Subcutaneous adipose tissue (tissue), 4 donors: ENCODE measurements around the gene BICD2. TPM values are rescaled to one million over a fixed set of nuclear protein-coding genes. Genes with fewer than 3 reads are reported as not detected.

ENCODE experiments used
- total RNA-seq, 4 donors: library from RNA; depleted of rRNA; stranded (reverse); fragments of >200 nt; gene quantifications; one replicate each; pipeline ENCODE4 v1.1.0, GENCODE V29; 2016
- TF ChIP-seq, protein P1 (sequence below): fragments of 450-650 bp; IDR thresholded peaks from one replicate; pipeline ENCODE4 v1.5.1; 2016; ENCODE audit warnings: low read depth, mild to moderate bottlenecking, control low read depth, antibody characterized with exemption, moderate library complexity

The BICD2 gene
- total RNA-seq, 4 donors from 2014 or later = 22.3 to 42.3 (median 37.2) TPM

DNA sequence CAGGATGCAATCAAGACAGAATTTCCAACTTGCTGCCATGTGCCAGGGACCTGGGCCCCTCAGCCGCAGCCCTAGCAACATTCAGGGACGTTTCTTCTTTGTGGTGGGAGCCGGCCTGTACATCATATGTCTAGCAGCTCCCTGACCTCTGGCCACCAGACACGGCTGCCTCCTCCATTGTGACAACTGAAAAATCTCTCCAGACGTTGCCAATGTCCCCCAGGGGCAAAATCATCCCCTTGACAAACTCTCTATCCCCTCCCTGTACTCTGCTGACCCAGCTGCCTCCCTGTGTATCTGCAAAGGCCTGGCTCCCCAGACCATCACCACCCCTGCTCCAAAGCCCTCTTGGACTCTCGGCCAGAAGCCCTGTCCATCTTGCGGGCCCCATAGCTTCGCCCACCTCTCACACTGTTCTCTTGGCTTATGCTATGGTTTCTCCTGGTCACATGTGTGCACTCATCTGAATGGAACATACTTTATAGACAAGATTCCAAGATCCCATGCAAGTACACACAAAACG is 40.8 kb downstream of the BICD2 start:
- TF ChIP-seq, protein P1, sequence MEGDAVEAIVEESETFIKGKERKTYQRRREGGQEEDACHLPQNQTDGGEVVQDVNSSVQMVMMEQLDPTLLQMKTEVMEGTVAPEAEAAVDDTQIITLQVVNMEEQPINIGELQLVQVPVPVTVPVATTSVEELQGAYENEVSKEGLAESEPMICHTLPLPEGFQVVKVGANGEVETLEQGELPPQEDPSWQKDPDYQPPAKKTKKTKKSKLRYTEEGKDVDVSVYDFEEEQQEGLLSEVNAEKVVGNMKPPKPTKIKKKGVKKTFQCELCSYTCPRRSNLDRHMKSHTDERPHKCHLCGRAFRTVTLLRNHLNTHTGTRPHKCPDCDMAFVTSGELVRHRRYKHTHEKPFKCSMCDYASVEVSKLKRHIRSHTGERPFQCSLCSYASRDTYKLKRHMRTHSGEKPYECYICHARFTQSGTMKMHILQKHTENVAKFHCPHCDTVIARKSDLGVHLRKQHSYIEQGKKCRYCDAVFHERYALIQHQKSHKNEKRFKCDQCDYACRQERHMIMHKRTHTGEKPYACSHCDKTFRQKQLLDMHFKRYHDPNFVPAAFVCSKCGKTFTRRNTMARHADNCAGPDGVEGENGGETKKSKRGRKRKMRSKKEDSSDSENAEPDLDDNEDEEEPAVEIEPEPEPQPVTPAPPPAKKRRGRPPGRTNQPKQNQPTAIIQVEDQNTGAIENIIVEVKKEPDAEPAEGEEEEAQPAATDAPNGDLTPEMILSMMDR = no peak

DNA sequence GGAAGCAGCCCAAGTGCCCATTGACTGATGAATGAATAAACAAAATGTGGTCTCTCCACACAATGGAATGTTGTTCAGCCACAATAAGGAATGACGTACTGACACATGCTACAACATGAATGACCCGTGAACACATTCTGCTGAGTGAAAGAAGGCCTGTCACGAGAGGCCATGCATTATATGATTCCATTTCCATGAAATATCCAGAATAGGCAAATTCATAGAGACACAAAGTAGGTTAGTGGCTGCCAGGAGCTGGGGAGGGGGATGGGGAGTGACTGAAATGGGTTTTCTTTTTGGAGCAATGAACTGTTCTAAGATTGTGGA is 41.4 kb downstream of the BICD2 start:
- TF ChIP-seq, protein P1 = no peak

DNA sequence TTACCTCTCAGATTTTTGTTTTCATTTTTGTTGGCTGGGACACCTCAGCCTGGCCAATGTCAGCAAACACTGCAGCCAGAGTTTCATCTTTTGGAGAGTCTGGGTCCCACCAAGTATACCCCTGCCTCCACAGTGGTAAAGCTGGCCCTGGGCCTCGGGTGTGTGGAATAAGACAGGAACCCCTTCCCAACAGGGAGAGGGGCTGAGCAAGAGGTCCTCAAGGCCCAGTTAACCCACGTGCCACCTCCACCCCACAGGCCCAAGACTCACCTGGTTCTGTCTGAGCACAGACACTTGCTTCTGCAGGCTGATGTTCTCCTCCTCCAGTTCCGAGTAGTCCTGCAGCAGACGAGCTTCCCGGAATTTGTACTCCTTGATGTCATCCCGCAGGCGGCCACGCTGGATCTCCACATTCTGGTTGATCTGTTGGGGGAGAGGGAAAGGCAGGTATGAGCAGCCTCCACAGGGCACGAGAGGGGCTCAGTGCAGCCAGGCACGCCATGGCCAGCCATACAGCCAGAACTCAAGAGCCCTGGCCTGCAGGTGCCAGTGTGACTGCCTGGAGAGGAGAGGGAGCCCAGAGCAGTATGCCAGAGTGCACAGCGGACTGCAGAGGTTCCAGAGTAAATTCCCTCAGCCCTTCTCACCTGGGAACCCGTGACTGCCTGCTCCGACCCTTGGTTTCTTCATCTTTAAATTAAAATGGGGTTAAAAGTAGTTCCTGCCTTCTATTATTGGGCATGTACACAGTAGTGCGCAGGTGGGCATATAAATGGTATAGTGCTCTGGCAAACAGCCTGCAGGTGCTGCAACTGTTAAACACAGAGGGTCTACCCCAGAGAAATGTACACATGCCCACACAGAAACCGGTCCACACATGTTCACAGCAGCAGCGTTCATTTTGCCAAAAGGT is 42.0 kb downstream of the BICD2 start:
- TF ChIP-seq, protein P1 = no peak

DNA sequence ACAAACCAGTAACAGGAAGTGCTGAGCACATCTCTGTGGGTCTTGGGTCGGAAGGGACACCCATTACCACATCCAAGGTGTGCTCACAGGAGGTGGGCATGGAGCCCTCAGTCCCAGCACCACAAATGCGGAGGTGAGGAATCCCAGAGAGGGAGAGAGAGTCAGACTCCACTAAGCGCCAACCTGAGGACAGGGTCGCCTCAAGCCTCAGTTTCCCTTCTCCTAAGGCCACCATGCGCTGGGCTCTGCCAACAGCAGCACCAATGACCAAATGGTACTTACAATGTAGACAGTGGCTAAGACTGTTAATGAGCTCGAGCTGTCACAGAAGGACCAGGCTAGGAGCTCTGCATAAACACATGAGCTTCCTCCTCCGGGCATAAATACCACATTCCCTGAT is 43.1 kb downstream of the BICD2 start:
- TF ChIP-seq, protein P1 = no peak

DNA sequence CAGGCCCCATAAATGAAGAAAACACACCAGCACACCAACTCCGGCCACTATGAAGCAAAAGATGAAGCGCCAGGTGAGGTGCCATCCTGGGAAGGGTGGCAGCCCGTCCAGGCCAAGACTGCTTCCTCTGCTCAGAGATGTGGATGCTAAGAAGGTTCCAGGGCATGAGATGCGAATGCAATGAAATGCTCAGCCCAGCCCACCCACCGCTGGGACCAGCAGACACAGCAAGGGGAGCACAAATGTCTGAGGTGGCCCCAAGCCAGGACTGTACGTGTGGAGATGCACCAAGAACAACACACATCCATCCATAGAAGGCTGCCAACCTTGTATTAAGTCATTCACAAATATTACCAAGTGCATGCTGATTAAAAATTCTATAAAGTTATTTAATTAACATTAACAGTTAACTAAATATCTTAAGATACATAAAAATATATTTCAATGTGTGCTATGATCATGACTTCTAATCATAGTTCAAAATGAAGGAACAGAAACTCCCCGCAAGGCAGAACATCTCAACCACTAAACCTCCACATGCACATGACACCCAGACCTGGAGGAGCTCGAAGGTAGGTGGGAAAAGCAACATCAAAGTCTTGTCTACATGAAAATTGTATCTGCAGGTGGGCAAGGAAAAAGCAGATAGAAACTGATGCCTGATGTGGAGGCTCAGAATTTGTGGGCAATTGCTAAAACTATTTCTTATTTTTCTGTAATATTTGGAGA is 43.7 kb downstream of the BICD2 start:
- TF ChIP-seq, protein P1 = no peak

DNA sequence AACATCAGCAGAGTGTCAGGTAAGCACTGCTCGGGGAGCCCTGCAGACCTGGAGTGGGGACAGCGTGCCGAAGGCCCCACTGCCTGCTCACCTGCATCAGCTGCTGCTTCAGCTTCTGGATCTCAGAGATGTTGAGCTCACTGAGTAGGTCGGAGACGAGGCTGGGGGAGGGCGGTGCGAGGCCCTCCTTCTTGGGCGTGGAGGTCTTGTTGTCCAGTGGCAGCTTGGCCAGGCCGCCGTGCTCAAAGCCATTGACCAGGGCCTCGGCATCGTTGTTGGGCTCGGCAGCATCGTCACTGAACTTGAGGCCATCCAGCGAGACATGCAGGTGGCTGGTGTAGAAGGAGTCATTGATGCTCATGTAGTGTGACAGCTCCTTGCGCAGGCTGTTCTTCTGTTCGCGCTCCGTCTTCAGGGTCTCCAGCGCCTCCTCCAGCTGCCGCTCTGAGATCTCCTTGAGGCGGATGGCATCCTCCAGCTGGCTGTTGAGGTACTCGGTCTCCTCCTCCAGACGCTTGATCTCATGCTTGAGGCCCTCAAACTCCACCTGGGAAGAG is 44.3 kb downstream of the BICD2 start:
- TF ChIP-seq, protein P1 = no peak
